Measurements from ENCODE around the gene ABCC4. TPM values are rescaled to one million over a fixed set of nuclear protein-coding genes. Genes with fewer than 3 reads are reported as not detected.

ABCC4 gene
- total and polyA plus RNA-seq, 9 of the 15 experiments (the other 6 are each of a cell fraction or from before 2014, with no cell fraction given) = 9.4 to 46.1 (median 25.4) TPM

DNA sequence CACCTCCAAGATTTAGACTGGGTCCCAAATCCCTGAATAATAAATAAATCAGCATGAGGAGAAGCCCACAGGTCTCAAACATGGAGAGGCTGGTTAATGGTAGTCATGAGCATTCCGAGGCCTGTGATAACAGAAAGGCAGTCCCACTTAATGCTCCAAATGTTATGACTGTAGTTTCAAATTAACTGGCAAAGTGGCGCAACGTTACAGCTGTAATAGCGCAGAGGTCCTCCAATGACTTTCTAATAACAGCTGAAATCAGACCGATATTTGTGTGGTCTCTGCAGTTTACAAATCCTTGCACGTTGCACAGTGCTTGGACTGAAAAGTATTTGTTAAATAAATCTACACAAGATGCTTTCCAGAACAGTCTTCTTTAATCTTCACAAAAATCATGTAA, 141.8 kb downstream of the ABCC4 start:
- no peak overlapping the region for H3K4me2 ChIP-seq (ENCODE audit: insufficient read depth, low read length)
- no peak overlapping the region for H3K27ac ChIP-seq (ENCODE audit: extremely low read depth, low read depth, low read length)
- TF ChIP-seq CHD4 (IDR thresholded peaks at IDR 0.05; ENCODE audit: insufficient read depth, insufficient replicate concordance, low read depth, low read length, poor library complexity, severe bottlenecking) (no peak), PHTF2 (CRISPR knock-in tag; IDR thresholded peaks at IDR 0.05) (no peak), NR2F6 (CRISPR knock-in tag; IDR thresholded peaks at IDR 0.05) (no peak), BHLHE40 (IDR thresholded peaks at IDR 0.05; ENCODE audit: low read length) (no peak), YY1 (IDR thresholded peaks at IDR 0.05; ENCODE audit: borderline replicate concordance in 1 of 3, control insufficient read depth in 1 of 3, extremely low read depth in 1 of 3, insufficient read depth in 3 of 3, insufficient read length in 1 of 3, insufficient replicate concordance in 2 of 3, low read depth in 1 of 3, low read length in 2 of 3) (no peak)
- TF ChIP-seq, protein P1, sequence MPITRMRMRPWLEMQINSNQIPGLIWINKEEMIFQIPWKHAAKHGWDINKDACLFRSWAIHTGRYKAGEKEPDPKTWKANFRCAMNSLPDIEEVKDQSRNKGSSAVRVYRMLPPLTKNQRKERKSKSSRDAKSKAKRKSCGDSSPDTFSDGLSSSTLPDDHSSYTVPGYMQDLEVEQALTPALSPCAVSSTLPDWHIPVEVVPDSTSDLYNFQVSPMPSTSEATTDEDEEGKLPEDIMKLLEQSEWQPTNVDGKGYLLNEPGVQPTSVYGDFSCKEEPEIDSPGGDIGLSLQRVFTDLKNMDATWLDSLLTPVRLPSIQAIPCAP (CRISPR knock-in tag; IDR thresholded peaks at IDR 0.05; ENCODE audit: borderline replicate concordance) = no peak
- H3K27me3 ChIP-seq (ENCODE audit: control insufficient read depth in 2 of 2, insufficient read depth in 2 of 2, low read length in 2 of 2) = no peaks in the 10 kb centered on the region
- BruUV-seq (replicated peaks) = no TSS peak
- H3K9me1 ChIP-seq (ENCODE audit: control insufficient read depth, insufficient read depth, low read length) = no peaks in the 10 kb centered on the region
- FAIRE-seq (no peak), ATAC-seq (no peak), DNase-seq (ENCODE audit: extremely low read depth in 1 of 4, low spot score in 3 of 4) (no peak)
- H3K79me2 ChIP-seq (ENCODE audit: control insufficient read depth, insufficient read depth, low read length) = no peaks in the 10 kb centered on the region
- peaks cover 64% of the 10 kb centered on the region for H3K36me3 ChIP-seq (ENCODE audit: control insufficient read depth, insufficient read depth, low read length)
- CTCF ChIA-PET (ENCODE audit: low intra/inter-chr PET ratio) = no interaction called here
- H3K9me3 ChIP-seq (replicated peaks; ENCODE audit: control insufficient read depth, insufficient read depth, low read depth, low read length) = no peaks in the 10 kb centered on the region
- 99% methylated on average over 6 of the region's 6 CpGs for WGBS (ENCODE audit: insufficient coverage, low coverage, missing lambda C conversion rate)
- in situ Hi-C loops (cut with MboI) (no loop called here), intact Hi-C loops (cut with micrococcal nuclease) (no loop called here)
- no peak overlapping the region for H2AFZ ChIP-seq (ENCODE audit: low read depth, low read length)
- H4K20me1 ChIP-seq (replicated peaks; ENCODE audit: control insufficient read depth, insufficient read depth, low read length) = no peaks in the 10 kb centered on the region
- POLR2A ChIA-PET = interaction anchor here (0.6 kb wide), 1 partner anchor 11 kb away, joined by 3 read pairs; no protein-coding TSS in a partner anchor
- no peaks in the 10 kb centered on the region for H3K4me1 ChIP-seq (replicated peaks in 1 of 2; ENCODE audit: control insufficient read depth in 2 of 2, insufficient read depth in 2 of 2, low read length in 2 of 2)
- no peak overlapping the region for H3K9ac ChIP-seq (ENCODE audit: insufficient read depth in 1 of 2, low read depth in 2 of 2, low read length in 2 of 2)
- no peak overlapping the region for H3K4me3 ChIP-seq

All from K562 (cell line).